ENCODE measurements around the gene KAT6B.

The KAT6B gene

GRCh38 chr10:75057680-75058079 is 231.3 kb downstream of the KAT6B start:
- no peak overlapping the region for H3K4me3 ChIP-seq (replicated peaks in 1 of 2; ENCODE audit: low read depth in 2 of 2, low read length in 2 of 2)
- no peak for TF ChIP-seq CTCF (IDR thresholded peaks at IDR 0.05; ENCODE audit: low read depth, low read length)
- DNase-seq (ENCODE audit: low read depth in 2 of 2) = no peak

- DNase-seq (ENCODE audit: low read depth in 2 of 2) = no peak
- no peak for TF ChIP-seq CTCF (IDR thresholded peaks at IDR 0.05; ENCODE audit: low read depth, low read length)
- H3K4me3 ChIP-seq (replicated peaks in 1 of 2; ENCODE audit: low read depth in 2 of 2, low read length in 2 of 2) = no peak overlapping the region
Measured at GRCh38 chr10:75058161-75058560, 231.8 kb downstream of the KAT6B start.

- H3K4me3 ChIP-seq (replicated peaks in 1 of 2; ENCODE audit: low read depth in 2 of 2, low read length in 2 of 2) = no peak overlapping the region
- TF ChIP-seq CTCF (IDR thresholded peaks at IDR 0.05; ENCODE audit: low read depth, low read length) = no peak
- no peak for DNase-seq (ENCODE audit: low read depth in 2 of 2)
Measured at GRCh38 chr10:75061709-75062505, 235.5 kb downstream of the KAT6B start.

GRCh38 chr10:75062506-75063299 is 236.3 kb downstream of the KAT6B start:
- H3K4me3 ChIP-seq (replicated peaks in 1 of 2; ENCODE audit: low read depth in 2 of 2, low read length in 2 of 2) = no peak overlapping the region
- no peak for TF ChIP-seq CTCF (IDR thresholded peaks at IDR 0.05; ENCODE audit: low read depth, low read length)
- DNase-seq (ENCODE audit: low read depth in 2 of 2) = peak in 1 of 2 donors; percentile 74

GRCh38 chr10:75063461-75064230 is 237.2 kb downstream of the KAT6B start:
- no peak for DNase-seq (ENCODE audit: low read depth in 2 of 2)
- no peak overlapping the region for H3K4me3 ChIP-seq (replicated peaks in 1 of 2; ENCODE audit: low read depth in 2 of 2, low read length in 2 of 2)
- TF ChIP-seq CTCF (IDR thresholded peaks at IDR 0.05; ENCODE audit: low read depth, low read length) = no peak

GRCh38 chr10:75065076-75065475 is 238.7 kb downstream of the KAT6B start:
- DNase-seq (ENCODE audit: low read depth in 2 of 2) = no peak
- TF ChIP-seq CTCF (IDR thresholded peaks at IDR 0.05; ENCODE audit: low read depth, low read length) = no peak
- H3K4me3 ChIP-seq (replicated peaks in 1 of 2; ENCODE audit: low read depth in 2 of 2, low read length in 2 of 2) = no peak overlapping the region
